GM19035 (cell line): ENCODE results near the gene ST14.
A peak's percentile ranks its signal among the peaks of the same experiment; 100 is the strongest.

Experiments
- ATAC-seq: cut with Tn5 transposase; IDR thresholded peaks from one replicate; pipeline ENCODE4 v1.9.1; 2021; ENCODE audit not compliant: unreplicated experiment

Gene ST14

GRCh38 chr11:130206141-130206540 is 46.6 kb downstream of the ST14 start:
- ATAC-seq: no peak

GRCh38 chr11:130208241-130209127 is 48.9 kb downstream of the ST14 start:
- no peak for ATAC-seq

- no peak for ATAC-seq
Observed at GRCh38 chr11:130209128-130209932, 49.7 kb downstream of the ST14 start.

GRCh38 chr11:130209954-130210854 is 50.6 kb downstream of the ST14 start:
- no peak for ATAC-seq

- no peak for ATAC-seq
Observed at GRCh38 chr11:130211144-130211543, 51.6 kb downstream of the ST14 start.

GRCh38 chr11:130211781-130212401 is 52.3 kb downstream of the ST14 start:
- ATAC-seq: no peak

GRCh38 chr11:130212431-130212961 is 52.9 kb downstream of the ST14 start:
- no peak for ATAC-seq

- peak; percentile 85 for ATAC-seq
Observed at GRCh38 chr11:130213143-130213978, 53.8 kb downstream of the ST14 start.

GRCh38 chr11:130213979-130214281 is 54.3 kb downstream of the ST14 start:
- ATAC-seq: no peak

GRCh38 chr11:130214861-130215530 is 55.4 kb downstream of the ST14 start:
- no peak for ATAC-seq

GRCh38 chr11:130215531-130216220 is 56.1 kb downstream of the ST14 start:
- no peak for ATAC-seq

- no peak for ATAC-seq
Observed at GRCh38 chr11:130216221-130216550, 56.6 kb downstream of the ST14 start.

- no peak for ATAC-seq
Observed at GRCh38 chr11:130216591-130217132, 57.1 kb downstream of the ST14 start.

GRCh38 chr11:130217133-130218031 is 57.8 kb downstream of the ST14 start:
- ATAC-seq: no peak

- ATAC-seq: no peak
Observed at GRCh38 chr11:130218501-130219070, 59.0 kb downstream of the ST14 start.

- ATAC-seq: no peak
Observed at GRCh38 chr11:130219148-130219547, 59.6 kb downstream of the ST14 start.
